Neural progenitor cell (in vitro differentiated cells): Measurements from ENCODE around the gene ZNF483. TPM values are rescaled to one million over a fixed set of nuclear protein-coding genes. Genes with fewer than 3 reads are reported as not detected.
A peak's percentile ranks its signal among the peaks of the same experiment; 100 is the strongest.

Experiments
- DNase-seq: peaks from one replicate; pipeline ENCODE4 v3.0.0-alpha.2; 2016; ENCODE audit warnings: low spot score
- H2AFZ ChIP-seq: fragments of 200-600 bp; sonication (generic); replicated peaks from 2 replicates; pipeline ENCODE4 v1.6.1; 2016; ENCODE audit warnings: antibody characterized with exemption
- H3F3A ChIP-seq: fragments of 200-600 bp; sonication (generic); 2 replicates; pipeline ENCODE4 v1.6.1; 2016; ENCODE audit warnings: antibody characterized with exemption, low read depth
- H3K27ac ChIP-seq: fragments of 200-600 bp; sonication (generic); 2 replicates; pipeline ENCODE4 v1.5.1; 2016; ENCODE audit warnings: mild to moderate bottlenecking
- H3K27me3 ChIP-seq: fragments of 200-600 bp; sonication (generic); 2 replicates; pipeline ENCODE4 v1.6.1; 2016; ENCODE audit warnings: mild to moderate bottlenecking, moderate library complexity
- H3K36me3 ChIP-seq: fragments of 200-600 bp; sonication (generic); 2 replicates; pipeline ENCODE4 v1.5.1; 2016
- H3K4me1 ChIP-seq: fragments of 200-600 bp; sonication (generic); 2 replicates; pipeline ENCODE4 v1.6.1; 2016; ENCODE audit warnings: mixed run types
- H3K4me2 ChIP-seq: fragments of 200-600 bp; sonication (generic); 2 replicates; pipeline ENCODE4 v1.6.1; 2016
- H3K4me3 ChIP-seq: fragments of 200-600 bp; sonication (generic); 2 replicates; pipeline ENCODE4 v1.5.1; 2016
- H3K79me2 ChIP-seq: fragments of 200-600 bp; sonication (generic); 2 replicates; pipeline ENCODE4 v1.6.1; 2016; ENCODE audit warnings: low read depth
- H3K9ac ChIP-seq: fragments of 200-600 bp; sonication (generic); 2 replicates; pipeline ENCODE4 v1.6.1; 2016
- H3K9me3 ChIP-seq: fragments of 200-600 bp; sonication (generic); 2 replicates; pipeline ENCODE4 v1.5.1; 2016; ENCODE audit warnings: low read depth
- H4K20me1 ChIP-seq: fragments of 200-600 bp; sonication (generic); 2 replicates; pipeline ENCODE4 v1.6.1; 2016; ENCODE audit warnings: low read depth
- H3K27ac Mint-ChIP-seq: 3 replicates; pipeline ENCODE4 v1.8.0; 2021; ENCODE audit warnings: mixed read lengths
- H3K27me3 Mint-ChIP-seq: 2 replicates; pipeline ENCODE4 v1.8.0; 2022; ENCODE audit warnings: low read depth, mild to moderate bottlenecking, inconsistent platforms, moderate library complexity, mixed read lengths; ENCODE audit not compliant: insufficient read depth
- H3K36me3 Mint-ChIP-seq: 3 replicates; pipeline ENCODE4 v1.8.0; 2021; ENCODE audit warnings: mixed read lengths
- H3K4me1 Mint-ChIP-seq: 3 replicates; pipeline ENCODE4 v1.8.0; 2021; ENCODE audit warnings: mixed read lengths
- H3K4me3 Mint-ChIP-seq: 3 replicates; pipeline ENCODE4 v1.8.0; 2021; ENCODE audit warnings: mild to moderate bottlenecking, moderate library complexity, mixed read lengths
- H3K9me3 Mint-ChIP-seq: 3 replicates; pipeline ENCODE4 v1.8.0; 2020; ENCODE audit warnings: mixed read lengths
- EZH2 ChIP-seq: fragments of 200-600 bp; sonication (generic); IDR thresholded peaks from 2 replicates; pipeline ENCODE4 v1.6.1; 2017; ENCODE audit warnings: antibody characterized with exemption, mild to moderate bottlenecking, moderate library complexity
- EZH2phosphoT487 ChIP-seq: fragments of 200-600 bp; sonication (generic); IDR thresholded peaks from 2 replicates; pipeline ENCODE4 v1.6.1; 2017; ENCODE audit warnings: antibody characterized with exemption
- total RNA-seq: library from RNA; depleted of rRNA; stranded (reverse); fragments of >200 nt; gene quantifications from 2 replicates; pipeline ENCODE4 v1.2.3, GENCODE V29; 2015; ENCODE audit warnings: low replicate concordance
- TF ChIP-seq, protein P1 (sequence below): fragments of 200-600 bp; sonication (generic); IDR thresholded peaks from 2 replicates; pipeline ENCODE4 v1.5.1; 2017; ENCODE audit warnings: antibody characterized with exemption, mild to moderate bottlenecking

The ZNF483 gene
- total RNA-seq, 1 donor from 2014 or later, result 30.7 TPM

DNA sequence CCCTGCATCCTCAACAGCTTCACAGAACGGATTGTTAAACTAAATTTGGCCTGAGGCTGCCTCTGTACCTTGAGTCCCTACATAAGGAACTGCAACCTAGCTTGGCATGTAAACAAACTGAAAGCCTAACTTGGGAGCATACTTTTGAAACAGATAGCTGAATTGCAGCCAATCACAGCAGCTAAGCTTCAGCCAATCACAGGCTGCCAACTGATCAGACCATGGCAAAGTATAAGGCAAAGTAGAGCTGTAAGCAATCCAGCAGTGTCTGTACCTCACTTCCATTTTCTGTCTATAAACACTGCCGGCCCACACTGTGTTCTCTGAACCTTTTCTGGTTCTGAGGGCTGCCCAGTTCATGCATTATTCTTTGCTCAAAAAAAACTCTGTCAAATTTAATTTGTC, 8.9 kb upstream of the ZNF483 start:
- Mint-ChIP-seq H3K27me3 (peaks cover 2% of the 10 kb centered on the region), H3K27ac (no peak overlapping the region), H3K36me3 (no peaks in the 10 kb centered on the region), H3K4me3 (no peak overlapping the region), H3K4me1 (no peaks in the 10 kb centered on the region), H3K9me3 (peaks cover 10% of the 10 kb centered on the region)
- H3K4me1 ChIP-seq, result no peaks in the 10 kb centered on the region
- H3F3A ChIP-seq, result no peaks in the 10 kb centered on the region
- H3K9me3 ChIP-seq, result no peaks in the 10 kb centered on the region
- H3K36me3 ChIP-seq, result no peaks in the 10 kb centered on the region
- H3K27ac ChIP-seq, result no peak overlapping the region
- no peak overlapping the region for H3K4me2 ChIP-seq
- peak overlapping the region; percentile 69 for H2AFZ ChIP-seq
- no peaks in the 10 kb centered on the region for H3K79me2 ChIP-seq
- TF ChIP-seq EZH2phosphoT487 (no peak), EZH2 (no peak)
- no peak overlapping the region for H3K4me3 ChIP-seq
- DNase-seq, result no peak
- H4K20me1 ChIP-seq, result no peaks in the 10 kb centered on the region
- no peak overlapping the region for H3K9ac ChIP-seq
- no peaks in the 10 kb centered on the region for H3K27me3 ChIP-seq

DNA sequence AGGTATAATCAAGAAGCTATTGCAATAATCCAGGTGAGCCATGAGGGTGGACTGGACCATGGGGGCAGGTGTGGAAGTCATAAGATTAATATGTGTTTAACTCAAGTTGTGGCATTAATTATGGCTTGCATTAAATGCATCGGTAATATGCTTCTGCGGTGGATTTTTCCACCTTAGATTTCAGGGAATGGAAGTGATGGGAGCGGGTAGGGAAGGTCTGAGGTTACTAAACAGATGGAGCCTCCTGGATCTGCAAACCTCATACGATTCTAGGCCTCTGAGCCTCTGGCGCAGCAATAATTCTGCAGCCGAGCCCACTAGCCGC, 286 bp upstream of the ZNF483 start:
- H3K4me2 ChIP-seq, result peak overlapping the region; percentile 91
- no peaks in the 10 kb centered on the region for H4K20me1 ChIP-seq
- H3K79me2 ChIP-seq, result peaks cover 39% of the 10 kb centered on the region
- peaks cover 16% of the 10 kb centered on the region for H3K4me1 ChIP-seq
- TF ChIP-seq, protein P1, sequence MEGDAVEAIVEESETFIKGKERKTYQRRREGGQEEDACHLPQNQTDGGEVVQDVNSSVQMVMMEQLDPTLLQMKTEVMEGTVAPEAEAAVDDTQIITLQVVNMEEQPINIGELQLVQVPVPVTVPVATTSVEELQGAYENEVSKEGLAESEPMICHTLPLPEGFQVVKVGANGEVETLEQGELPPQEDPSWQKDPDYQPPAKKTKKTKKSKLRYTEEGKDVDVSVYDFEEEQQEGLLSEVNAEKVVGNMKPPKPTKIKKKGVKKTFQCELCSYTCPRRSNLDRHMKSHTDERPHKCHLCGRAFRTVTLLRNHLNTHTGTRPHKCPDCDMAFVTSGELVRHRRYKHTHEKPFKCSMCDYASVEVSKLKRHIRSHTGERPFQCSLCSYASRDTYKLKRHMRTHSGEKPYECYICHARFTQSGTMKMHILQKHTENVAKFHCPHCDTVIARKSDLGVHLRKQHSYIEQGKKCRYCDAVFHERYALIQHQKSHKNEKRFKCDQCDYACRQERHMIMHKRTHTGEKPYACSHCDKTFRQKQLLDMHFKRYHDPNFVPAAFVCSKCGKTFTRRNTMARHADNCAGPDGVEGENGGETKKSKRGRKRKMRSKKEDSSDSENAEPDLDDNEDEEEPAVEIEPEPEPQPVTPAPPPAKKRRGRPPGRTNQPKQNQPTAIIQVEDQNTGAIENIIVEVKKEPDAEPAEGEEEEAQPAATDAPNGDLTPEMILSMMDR, result no peak
- no peak for TF ChIP-seq EZH2phosphoT487
- no peak for TF ChIP-seq EZH2
- H3K27ac Mint-ChIP-seq, result peak overlapping the region; percentile 23
- no peaks in the 10 kb centered on the region for H3K36me3 ChIP-seq
- peaks cover 18% of the 10 kb centered on the region for H3F3A ChIP-seq
- no peak for DNase-seq
- peak overlapping the region; percentile 72 for H3K4me3 ChIP-seq
- H2AFZ ChIP-seq, result peak overlapping the region; percentile 96
- H3K9me3 ChIP-seq, result no peaks in the 10 kb centered on the region
- H3K36me3 Mint-ChIP-seq, result peaks cover 23% of the 10 kb centered on the region
- peaks cover 2% of the 10 kb centered on the region for H3K27me3 Mint-ChIP-seq
- no peak overlapping the region for H3K27ac ChIP-seq
- no peaks in the 10 kb centered on the region for H3K27me3 ChIP-seq
- H3K4me1 Mint-ChIP-seq, result peaks cover 17% of the 10 kb centered on the region
- H3K9me3 Mint-ChIP-seq, result peaks cover 17% of the 10 kb centered on the region
- H3K4me3 Mint-ChIP-seq, result peak overlapping the region; percentile 95
- no peak overlapping the region for H3K9ac ChIP-seq

DNA sequence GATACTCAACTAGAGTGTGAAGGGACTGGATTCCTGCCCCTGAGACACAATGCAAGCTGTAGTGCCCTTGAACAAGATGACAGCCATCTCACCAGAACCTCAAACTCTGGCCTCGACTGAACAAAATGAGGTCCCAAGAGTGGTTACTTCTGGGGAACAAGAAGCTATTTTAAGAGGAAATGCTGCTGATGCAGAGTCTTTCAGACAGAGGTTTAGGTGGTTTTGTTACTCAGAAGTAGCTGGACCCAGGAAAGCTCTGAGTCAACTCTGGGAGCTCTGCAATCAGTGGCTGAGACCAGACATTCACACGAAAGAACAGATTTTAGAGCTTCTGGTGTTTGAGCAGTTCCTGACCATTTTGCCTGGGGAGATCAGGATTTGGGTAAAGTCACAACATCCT, 2.4 kb downstream of the ZNF483 start:
- Mint-ChIP-seq H3K27me3 (peaks cover 2% of the 10 kb centered on the region), H3K36me3 (peaks cover 38% of the 10 kb centered on the region), H3K9me3 (peaks cover 28% of the 10 kb centered on the region), H3K27ac (no peak overlapping the region), H3K4me3 (peak overlapping the region; percentile 53), H3K4me1 (peaks cover 17% of the 10 kb centered on the region)
- Histone ChIP-seq H3K27me3 (no peaks in the 10 kb centered on the region), H3K9ac (no peak overlapping the region), H4K20me1 (no peaks in the 10 kb centered on the region), H3K27ac (no peak overlapping the region), H3F3A (peaks cover 29% of the 10 kb centered on the region), H3K4me3 (no peak overlapping the region), H2AFZ (no peak overlapping the region), H3K36me3 (peaks cover 9% of the 10 kb centered on the region), H3K9me3 (no peaks in the 10 kb centered on the region), H3K4me1 (peaks cover 24% of the 10 kb centered on the region), H3K4me2 (no peak overlapping the region), H3K79me2 (peaks cover 61% of the 10 kb centered on the region)
- DNase-seq, result no peak
- no peak for TF ChIP-seq EZH2
- no peak for TF ChIP-seq EZH2phosphoT487
- TF ChIP-seq, protein P1, result no peak

GRCh38 chr9:111529787-111530186, 4.8 kb downstream of the ZNF483 start:
- no peak overlapping the region for H3K27ac Mint-ChIP-seq

More at GRCh38 chr9:111529787-111530186, 4.8 kb downstream of the ZNF483 start:
- H2AFZ ChIP-seq, result no peak overlapping the region
- peaks cover 29% of the 10 kb centered on the region for H3F3A ChIP-seq
- H4K20me1 ChIP-seq, result no peaks in the 10 kb centered on the region
- H3K27ac ChIP-seq, result peak overlapping the region; percentile 73
- peak overlapping the region; percentile 67 for H3K4me2 ChIP-seq
- Mint-ChIP-seq H3K4me3 (no peak overlapping the region), H3K4me1 (peaks cover 11% of the 10 kb centered on the region), H3K27me3 (no peaks in the 10 kb centered on the region), H3K36me3 (peaks cover 58% of the 10 kb centered on the region), H3K9me3 (peaks cover 44% of the 10 kb centered on the region)
- peaks cover 21% of the 10 kb centered on the region for H3K4me1 ChIP-seq
- H3K79me2 ChIP-seq, result peaks cover 70% of the 10 kb centered on the region
- no peaks in the 10 kb centered on the region for H3K9me3 ChIP-seq
- peak; percentile 59 for DNase-seq
- peak overlapping the region; percentile 14 for H3K4me3 ChIP-seq
- no peaks in the 10 kb centered on the region for H3K27me3 ChIP-seq
- TF ChIP-seq EZH2phosphoT487, result no peak
- TF ChIP-seq EZH2, result no peak
- TF ChIP-seq, protein P1, result no peak
- no peak overlapping the region for H3K9ac ChIP-seq
- H3K36me3 ChIP-seq, result peaks cover 15% of the 10 kb centered on the region
